HEK293T (cell line): ENCODE measurements around the gene LZIC.

ENCODE experiments used
- CTCF ChIA-PET: fragments of 350-600 bp; formaldehyde crosslinking; extraction: SDS; loops from one replicate; lab custom pipeline; 2021; ENCODE audit warnings: antibody characterized with exemption, inconsistent platforms; lab: Yijun Ruan, JAX
- POLR2A ChIA-PET: fragments of 350-600 bp; formaldehyde crosslinking; extraction: SDS; loops from one replicate; lab custom pipeline; 2020; ENCODE audit warnings: antibody characterized with exemption, inconsistent platforms; lab: Yijun Ruan, JAX
- DNase-seq: peaks from one replicate; pipeline ENCODE4 v3.0.0; 2012; ENCODE audit warnings: mixed read lengths; ENCODE audit errors: extremely low spot score
- ARNT ChIP-seq: fragments of 450-650 bp; IDR thresholded peaks from 2 replicates; pipeline ENCODE4 v1.6.1; 2017; ENCODE audit warnings: mild to moderate bottlenecking
- BHLHE40 ChIP-seq: fragments of 450-650 bp; IDR thresholded peaks from 2 replicates; pipeline ENCODE4 v1.6.1; 2016; ENCODE audit warnings: mild to moderate bottlenecking, moderate library complexity, borderline replicate concordance
- CTBP1 ChIP-seq: fragments of 450-650 bp; IDR thresholded peaks from 2 replicates; pipeline ENCODE4 v1.6.1; 2016; ENCODE audit warnings: borderline replicate concordance
- ELF4 ChIP-seq: fragments of 450-650 bp; IDR thresholded peaks from 2 replicates; pipeline ENCODE4 v1.6.1; 2017; ENCODE audit warnings: antibody characterized with exemption
- FOXA1 ChIP-seq: fragments of 450-650 bp; IDR thresholded peaks from 2 replicates; pipeline ENCODE4 v1.6.1; 2016; ENCODE audit warnings: mild to moderate bottlenecking
- FOXK2 ChIP-seq: fragments of 450-650 bp; IDR thresholded peaks from 2 replicates; pipeline ENCODE4 v1.6.1; 2016; ENCODE audit warnings: mild to moderate bottlenecking
- FOXM1 ChIP-seq: fragments of 450-650 bp; IDR thresholded peaks from 2 replicates; pipeline ENCODE4 v1.6.1; 2017; ENCODE audit warnings: mild to moderate bottlenecking, borderline replicate concordance
- HDGF ChIP-seq: fragments of 450-650 bp; IDR thresholded peaks from 2 replicates; pipeline ENCODE4 v1.6.1; 2017; ENCODE audit warnings: antibody characterized with exemption, borderline replicate concordance
- L3MBTL2 ChIP-seq: fragments of 450-650 bp; conservative IDR thresholded peaks from 2 replicates; pipeline ENCODE4 v1.6.1; 2016; ENCODE audit warnings: mild to moderate bottlenecking
- LEF1 ChIP-seq: fragments of 450-650 bp; IDR thresholded peaks from 2 replicates; pipeline ENCODE4 v1.6.1; 2017; ENCODE audit warnings: mild to moderate bottlenecking, borderline replicate concordance
- NFRKB ChIP-seq: fragments of 450-650 bp; IDR thresholded peaks from 2 replicates; pipeline ENCODE4 v1.6.1; 2016; ENCODE audit warnings: mild to moderate bottlenecking, moderate library complexity
- SP1 ChIP-seq: fragments of 450-650 bp; IDR thresholded peaks from 2 replicates; pipeline ENCODE4 v1.6.1; 2017
- SUZ12 ChIP-seq: fragments of 450-650 bp; IDR thresholded peaks from 2 replicates; pipeline ENCODE4 v1.6.1; 2016; ENCODE audit warnings: mild to moderate bottlenecking
- TARDBP ChIP-seq: fragments of 450-650 bp; IDR thresholded peaks from 2 replicates; pipeline ENCODE4 v1.6.1; 2016
- ZNF384 ChIP-seq: fragments of 450-650 bp; IDR thresholded peaks from 2 replicates; pipeline ENCODE4 v1.6.1; 2016
- TF ChIP-seq, protein P1 (sequence below): fragments of 450-650 bp; IDR thresholded peaks from 2 replicates; pipeline ENCODE4 v1.6.1; 2016

The LZIC gene

GRCh38 chr1:9960706-9961562, 17.7 kb upstream of the LZIC start:
- CTCF ChIA-PET: interaction anchor here (0.7 kb wide), 1 partner anchor 192 kb away, joined by 3 read pairs; no protein-coding TSS in a partner anchor
- POLR2A ChIA-PET: interaction anchor here (1.2 kb wide), 1 partner anchor 32 kb away, joined by 4 read pairs; no protein-coding TSS in a partner anchor
- peak; percentile 15 for DNase-seq
- TF ChIP-seq, protein P1, sequence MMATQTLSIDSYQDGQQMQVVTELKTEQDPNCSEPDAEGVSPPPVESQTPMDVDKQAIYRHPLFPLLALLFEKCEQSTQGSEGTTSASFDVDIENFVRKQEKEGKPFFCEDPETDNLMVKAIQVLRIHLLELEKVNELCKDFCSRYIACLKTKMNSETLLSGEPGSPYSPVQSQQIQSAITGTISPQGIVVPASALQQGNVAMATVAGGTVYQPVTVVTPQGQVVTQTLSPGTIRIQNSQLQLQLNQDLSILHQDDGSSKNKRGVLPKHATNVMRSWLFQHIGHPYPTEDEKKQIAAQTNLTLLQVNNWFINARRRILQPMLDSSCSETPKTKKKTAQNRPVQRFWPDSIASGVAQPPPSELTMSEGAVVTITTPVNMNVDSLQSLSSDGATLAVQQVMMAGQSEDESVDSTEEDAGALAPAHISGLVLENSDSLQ: peak; percentile 30; the same call in 1 of the 2 replicates
- no peak for TF ChIP-seq FOXM1
- TF ChIP-seq BHLHE40: no peak
- TF ChIP-seq HDGF: no peak
- no peak for TF ChIP-seq FOXA1

DNA sequence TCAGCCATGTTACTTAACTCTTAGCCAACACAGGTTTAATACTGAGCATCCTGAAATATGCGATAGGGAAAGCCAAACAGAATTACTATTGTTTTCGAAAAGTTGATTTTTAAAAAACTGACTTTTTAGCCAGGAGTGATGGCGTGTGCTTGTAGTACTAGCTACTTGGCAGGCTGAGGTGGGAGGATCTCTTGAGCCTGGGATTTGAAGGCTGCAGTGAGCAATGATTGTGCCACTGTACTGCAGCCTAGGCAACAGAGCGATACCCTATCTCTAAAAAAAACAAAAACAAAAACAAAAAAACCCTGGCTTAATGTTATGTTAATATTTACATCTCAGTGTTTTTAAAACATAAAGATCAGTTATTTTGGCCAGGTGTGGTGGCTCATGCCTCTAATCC, 16.8 kb upstream of the LZIC start:
- POLR2A ChIA-PET: no interaction called here
- TF ChIP-seq, protein P1: no peak
- no peak for TF ChIP-seq FOXK2
- no peak for TF ChIP-seq HDGF
- CTCF ChIA-PET: no interaction called here
- DNase-seq: no peak

DNA sequence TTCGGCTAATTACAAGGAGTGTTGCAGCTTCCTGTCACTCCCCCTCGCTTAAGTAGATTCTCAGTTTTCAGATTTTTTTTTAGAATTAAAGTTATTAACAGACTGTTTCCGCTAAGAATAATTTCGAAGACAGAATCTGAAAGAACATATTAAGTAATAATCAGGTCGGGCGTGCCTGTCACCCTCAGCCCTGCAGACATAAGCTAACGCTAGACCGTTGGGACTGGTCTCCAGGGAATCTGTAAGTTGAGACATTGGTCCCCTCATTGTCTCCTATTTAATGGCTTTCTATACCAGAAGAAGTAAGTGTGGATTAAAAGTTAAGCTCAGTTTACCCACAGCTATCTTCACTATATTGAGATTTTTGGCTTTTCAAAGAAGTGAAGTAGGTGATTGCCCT, 14.5 kb upstream of the LZIC start:
- CTCF ChIA-PET: no interaction called here
- DNase-seq: no peak
- POLR2A ChIA-PET: no interaction called here

GRCh38 chr1:9946315-9946714, 3.1 kb upstream of the LZIC start:
- no peak for TF ChIP-seq BHLHE40
- TF ChIP-seq FOXK2: no peak
- no peak for TF ChIP-seq SUZ12
- TF ChIP-seq NFRKB: no peak
- TF ChIP-seq L3MBTL2: no peak
- no peak for TF ChIP-seq HDGF
- no peak for TF ChIP-seq ARNT
- TF ChIP-seq ZNF384: no peak
- TF ChIP-seq ELF4: no peak
- TF ChIP-seq, protein P1: no peak
- TF ChIP-seq LEF1: no peak
- TF ChIP-seq FOXA1: no peak
- no peak for TF ChIP-seq SP1
- no peak for TF ChIP-seq CTBP1
- TF ChIP-seq TARDBP: no peak
- CTCF ChIA-PET: interaction anchor here (0.6 kb wide), 1 partner anchor 9 kb away, joined by 5 read pairs; no protein-coding TSS in a partner anchor
- POLR2A ChIA-PET: interaction anchor here (1.2 kb wide), 1 partner anchor 214 kb away, joined by 3 read pairs; no protein-coding TSS in a partner anchor
- no peak for DNase-seq

More for the DNA sequence above, 14.5 kb upstream of the LZIC start:
- no peak for TF ChIP-seq L3MBTL2
- TF ChIP-seq FOXA1: no peak
- no peak for TF ChIP-seq SUZ12
- TF ChIP-seq HDGF: no peak
- TF ChIP-seq BHLHE40: no peak
- TF ChIP-seq FOXK2: no peak
- TF ChIP-seq ELF4: no peak
- TF ChIP-seq ARNT: no peak
- TF ChIP-seq TARDBP: no peak
- TF ChIP-seq SP1: no peak
- TF ChIP-seq FOXM1: no peak
- no peak for TF ChIP-seq CTBP1
- TF ChIP-seq, protein P1: no peak
- TF ChIP-seq NFRKB: no peak
- TF ChIP-seq ZNF384: no peak
- no peak for TF ChIP-seq LEF1

GRCh38 chr1:9942399-9942938, 722 bp downstream of the LZIC start:
- POLR2A ChIA-PET: interaction anchor here (1.0 to 2.1 kb wide), 9 partner anchors 9 to 219 kb away, joined by 3 to 38 read pairs (median 6); partner anchors contain the start of genes CTNNBIP1 and UBE4B
- TF ChIP-seq NFRKB (no peak), LEF1 (no peak)
- CTCF ChIA-PET: interaction anchor here (0.7 to 1.7 kb wide), 3 partner anchors 17 to 210 kb away, joined by 4 to 5 read pairs (median 5); no protein-coding TSS in a partner anchor
- peak; percentile 57 for DNase-seq
